Stimulated activated CD4-positive, alpha-beta T cell treated with anti-CD3 and anti-CD28 coated beads, Interleukin-4, amount 100 ng/mL, for 1 hour (primary cell): ENCODE results near the gene GFM1.

ENCODE experiments used
- DNase-seq: peaks from one replicate; pipeline ENCODE4 v3.0.0-alpha.2; 2020

GFM1 gene

GRCh38 chr3:158728851-158729250 lies 84.5 kb downstream of the GFM1 start:
- DNase-seq: no peak

- no peak for DNase-seq
Measured at GRCh38 chr3:158731486-158731885, 87.2 kb downstream of the GFM1 start.

GRCh38 chr3:158731938-158732855 lies 87.9 kb downstream of the GFM1 start, which contains the start of gene RARRES1:
Gene RARRES1 (minus strand): TSS chr3:158732457. CDS start chr3:158732415, 42 bp downstream.
- peak; percentile 37 for DNase-seq

GRCh38 chr3:158732856-158733200 lies 88.5 kb downstream of the GFM1 start:
- DNase-seq: no peak

GRCh38 chr3:158733656-158734055 lies 89.3 kb downstream of the GFM1 start:
- no peak for DNase-seq

GRCh38 chr3:158735296-158736033 lies 91.1 kb downstream of the GFM1 start:
- DNase-seq: no peak

GRCh38 chr3:158737410-158737809 lies 93.1 kb downstream of the GFM1 start:
- DNase-seq: no peak

- no peak for DNase-seq
Measured at GRCh38 chr3:158737976-158738615, 93.8 kb downstream of the GFM1 start.

GRCh38 chr3:158738653-158739052 lies 94.3 kb downstream of the GFM1 start:
- no peak for DNase-seq

GRCh38 chr3:158739078-158739477 lies 94.8 kb downstream of the GFM1 start:
- no peak for DNase-seq

GRCh38 chr3:158739661-158740060 lies 95.3 kb downstream of the GFM1 start:
- no peak for DNase-seq
